Urinary bladder (tissue), 4 donors: ENCODE results near the gene TSPEAR. TPM values are rescaled to one million over a fixed set of nuclear protein-coding genes. Genes with fewer than 3 reads are reported as not detected.

ENCODE experiments used
- DNase-seq: peaks from one replicate; pipeline ENCODE4 v3.0.0-alpha.2; 2015; ENCODE audit errors: extremely low spot score
- H3K27ac ChIP-seq: one replicate; pipeline ENCODE4 v1.5.1; 2013; ENCODE audit warnings: low read depth, mild to moderate bottlenecking, moderate library complexity
- H3K36me3 ChIP-seq: one replicate; pipeline ENCODE4 v1.6.1; 2013; ENCODE audit warnings: mild to moderate bottlenecking, moderate library complexity; ENCODE audit not compliant: insufficient read depth
- H3K4me1 ChIP-seq: one replicate; pipeline ENCODE4 v1.6.1; 2013; ENCODE audit warnings: mild to moderate bottlenecking, moderate library complexity; ENCODE audit not compliant: insufficient read depth
- H3K4me3 ChIP-seq: one replicate; pipeline ENCODE4 v1.5.1; 2013; ENCODE audit warnings: low read depth, low read length
- WGBS: extraction: QIAGEN DNeasy Blood & Tissue Kit; methylation state at CpG from one replicate; pipeline ENCODE4 v1.1.7; 2013; 5-methylcytosine and 5-hydroxymethylcytosine counted together
- polyA plus RNA-seq: library from polyadenylated mRNA; stranded (reverse); fragments of 200-250 nt; gene quantifications from one replicate; pipeline ENCODE4 v1.2.3, GENCODE V29; 2013
- total RNA-seq: library from RNA; depleted of rRNA; stranded (reverse); fragments of >200 nt; gene quantifications from one replicate; pipeline ENCODE4 v1.2.3, GENCODE V29; 2014
- donor health status: healthy with polysubstance abuse.
- donor health status: healthy.

Gene TSPEAR
- total and polyA plus RNA-seq, 2 donors, result 0.03 to 0.21 TPM

DNA sequence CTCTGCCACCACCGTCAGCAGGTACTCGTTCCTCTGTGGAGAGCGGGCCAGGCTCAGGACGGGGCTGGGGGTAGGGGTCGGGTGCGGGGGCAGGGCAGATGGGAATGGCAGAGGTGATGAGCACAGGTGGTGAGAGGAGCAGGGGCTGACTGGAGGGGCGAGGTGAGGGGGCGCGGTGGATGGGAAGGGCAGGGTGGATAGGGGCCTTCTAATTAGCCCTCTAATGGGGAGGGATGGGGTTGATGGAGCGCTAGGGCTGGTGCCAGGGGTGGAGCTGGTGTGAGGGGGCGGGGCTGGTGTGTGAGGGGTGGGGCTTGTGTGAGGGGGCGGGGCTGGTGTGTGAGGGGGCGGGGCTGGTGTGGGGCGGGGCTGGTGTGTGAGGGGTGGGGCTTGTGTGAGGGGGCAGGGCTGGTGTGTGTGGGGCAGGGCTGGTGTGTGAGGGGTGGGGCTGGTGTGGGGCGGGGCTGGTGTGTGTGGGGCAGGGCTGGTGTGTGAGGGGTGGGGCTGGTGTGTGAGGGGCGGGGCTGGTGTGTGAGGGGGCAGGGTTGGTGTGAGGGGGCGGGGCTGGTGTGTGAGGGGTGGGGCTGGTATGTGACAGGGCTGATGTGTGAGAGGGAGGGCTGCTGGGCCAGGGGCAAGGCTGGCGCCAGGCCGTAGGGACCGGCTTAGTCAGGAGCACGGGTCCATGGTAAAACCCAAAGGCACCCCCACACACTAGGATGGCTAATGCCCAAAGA is 177.3 kb downstream of the TSPEAR start:
- H3K36me3 ChIP-seq, result no peaks in the 10 kb centered on the region
- H3K4me1 ChIP-seq, result no peaks in the 10 kb centered on the region
- 86% methylated on average over 21 of the region's 21 CpGs for WGBS
- DNase-seq, result no peak
- no peak overlapping the region for H3K4me3 ChIP-seq
- H3K27ac ChIP-seq, result no peak overlapping the region

DNA sequence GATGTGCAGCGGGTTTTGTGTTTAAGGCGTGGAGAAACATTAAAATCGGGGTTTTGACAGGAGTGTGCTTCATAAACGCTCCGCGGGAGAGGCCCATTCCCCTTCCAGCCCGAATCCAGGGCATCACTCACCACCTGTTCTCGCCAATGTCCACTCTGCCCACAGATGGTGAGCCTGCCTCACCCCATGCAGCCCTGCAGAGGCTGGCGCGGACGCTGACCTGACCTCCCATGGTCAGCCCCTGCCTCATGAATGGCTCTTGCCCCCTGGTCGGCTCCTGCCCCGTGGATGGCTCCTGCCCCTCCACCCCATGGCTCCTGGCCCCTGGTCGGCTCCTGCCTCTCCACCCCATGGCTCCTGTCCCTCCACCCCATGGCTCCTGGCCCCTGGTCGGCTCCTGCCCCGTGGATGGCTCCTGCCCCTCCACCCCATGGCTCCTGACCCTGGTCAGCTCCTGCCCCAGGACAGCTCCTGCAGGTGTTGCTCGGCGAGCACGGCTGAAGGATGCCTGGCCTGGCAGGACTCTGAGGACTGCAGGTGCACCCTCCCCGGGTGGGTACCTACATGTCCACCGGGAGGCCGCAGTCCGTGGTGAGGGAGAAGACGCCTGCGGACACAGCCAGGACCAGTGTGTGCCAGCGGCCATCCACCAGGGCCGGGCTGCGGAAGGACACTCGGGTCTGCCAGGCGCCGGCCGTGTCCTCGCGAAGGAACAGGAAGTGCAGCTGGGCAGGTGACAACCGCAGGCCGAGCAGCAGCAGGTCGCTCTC is 178.1 kb downstream of the TSPEAR start:
- Histone ChIP-seq H3K27ac (no peak overlapping the region), H3K4me3 (no peak overlapping the region), H3K4me1 (no peaks in the 10 kb centered on the region), H3K36me3 (no peaks in the 10 kb centered on the region)
- 89% methylated on average over 37 of the region's 37 CpGs for whole genome bisulfite sequencing
- no peak for DNase-seq

DNA sequence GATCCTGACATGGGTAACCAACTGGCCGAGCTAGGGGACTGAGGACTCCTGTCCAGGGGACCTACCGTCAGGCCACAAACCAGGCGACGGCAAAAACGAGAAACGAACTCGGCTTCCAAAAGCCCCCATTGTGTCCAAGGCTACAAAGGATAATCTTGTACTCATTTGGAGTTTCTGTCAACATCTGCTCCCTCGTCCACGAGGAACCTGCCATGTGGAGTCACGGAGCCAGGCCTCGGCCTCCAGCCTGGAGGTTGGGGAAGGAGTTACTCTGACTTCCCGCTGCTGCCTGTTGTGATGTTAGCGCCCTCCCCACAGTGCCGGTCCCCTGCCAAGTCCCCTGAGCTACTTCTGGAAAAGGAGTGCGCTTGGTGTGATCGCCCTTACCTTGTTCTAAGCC is 178.7 kb downstream of the TSPEAR start:
- WGBS, result 86% methylated on average over 16 of the region's 16 CpGs
- DNase-seq, result no peak

DNA sequence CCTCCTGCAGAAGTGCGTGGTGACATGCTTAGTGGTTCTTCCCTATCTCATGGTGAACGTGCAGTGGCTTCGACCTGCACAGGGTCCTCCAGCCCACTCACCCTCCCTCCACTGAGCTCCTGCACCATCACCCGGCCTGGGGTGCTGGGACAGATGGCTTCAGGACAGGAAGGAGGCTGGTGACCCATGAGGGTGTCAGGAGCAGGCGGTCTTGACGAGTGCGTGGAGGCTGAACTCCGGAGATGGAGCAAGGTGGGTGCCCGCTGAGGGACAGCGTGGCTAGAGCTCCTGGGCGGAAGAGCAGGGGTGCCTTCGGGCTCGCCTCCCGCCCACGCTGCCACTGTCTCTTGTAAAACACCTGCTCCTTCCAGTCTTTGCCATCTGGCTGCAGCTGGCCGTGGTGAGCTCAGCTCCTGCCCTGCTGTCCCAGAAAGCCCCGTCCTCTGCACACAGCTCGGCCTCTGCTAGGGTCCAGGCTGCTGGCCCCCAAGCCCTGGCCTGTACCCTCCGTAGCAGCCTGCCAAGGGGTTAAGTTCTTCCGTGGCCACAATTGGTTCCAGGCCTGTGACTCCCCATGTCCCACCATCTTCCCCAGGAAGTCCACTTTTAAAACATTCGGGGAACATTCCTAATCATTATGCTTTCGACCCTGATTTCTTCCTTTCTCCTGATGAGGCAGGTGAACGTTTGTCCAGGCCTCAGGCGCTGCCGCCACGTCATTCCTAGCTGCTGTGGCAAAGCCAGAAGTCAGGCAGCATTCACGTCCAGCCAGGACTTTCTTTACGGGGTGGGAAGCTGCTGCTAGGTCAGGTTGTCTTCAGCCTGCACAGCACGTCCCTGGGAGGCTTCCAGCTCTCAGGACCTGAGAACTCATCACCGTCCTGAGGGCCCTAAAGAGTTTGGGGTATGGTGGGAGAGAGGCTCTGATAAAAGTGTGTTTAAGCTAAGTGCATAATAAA is 179.5 kb downstream of the TSPEAR start:
- H3K4me1 ChIP-seq, result no peaks in the 10 kb centered on the region
- no peak overlapping the region for H3K4me3 ChIP-seq
- no peak for DNase-seq
- WGBS, result 72% methylated on average over 30 of the region's 30 CpGs
- no peaks in the 10 kb centered on the region for H3K36me3 ChIP-seq
- no peak overlapping the region for H3K27ac ChIP-seq

More for the DNA sequence above, 178.7 kb downstream of the TSPEAR start:
- no peaks in the 10 kb centered on the region for H3K36me3 ChIP-seq
- no peaks in the 10 kb centered on the region for H3K4me1 ChIP-seq
- H3K27ac ChIP-seq, result no peak overlapping the region
- no peak overlapping the region for H3K4me3 ChIP-seq

DNA sequence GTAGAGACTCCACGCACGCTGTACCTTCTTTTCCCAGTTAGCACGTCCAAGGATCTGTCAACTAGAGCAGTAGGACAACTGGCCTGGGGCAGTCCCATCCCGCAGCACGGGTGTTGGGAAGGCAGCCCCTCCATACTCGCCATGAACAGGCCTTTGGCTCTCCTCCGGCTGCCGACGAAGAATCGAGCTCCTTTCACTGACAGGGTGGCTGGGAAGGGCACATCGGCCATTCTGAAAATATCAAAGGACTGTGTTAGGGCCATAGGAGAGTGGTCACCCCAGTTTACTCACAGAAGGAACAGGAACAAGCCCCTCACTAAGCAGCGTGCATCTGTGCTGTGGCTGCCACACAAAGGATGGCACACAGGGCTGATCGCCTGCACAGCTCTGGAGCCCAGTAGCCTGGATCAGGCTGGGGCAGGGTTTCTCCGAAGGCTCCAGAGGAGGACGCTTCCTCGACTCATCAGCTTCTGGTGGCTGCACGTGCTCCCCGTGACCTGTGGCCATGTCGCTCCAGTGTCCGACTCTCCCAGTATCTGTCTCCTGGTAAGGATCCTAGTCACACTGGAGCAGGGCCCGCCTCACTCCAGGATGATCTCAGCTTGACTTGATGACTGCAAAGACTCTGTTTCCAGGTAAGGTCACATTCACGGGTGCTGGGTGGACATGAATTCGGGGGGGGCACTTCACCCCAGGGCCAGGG is 180.3 kb downstream of the TSPEAR start:
- 88% methylated on average over 23 of the region's 23 CpGs for WGBS
- H3K4me1 ChIP-seq, result no peaks in the 10 kb centered on the region
- H3K36me3 ChIP-seq, result no peaks in the 10 kb centered on the region
- no peak overlapping the region for H3K4me3 ChIP-seq
- H3K27ac ChIP-seq, result no peak overlapping the region
- no peak for DNase-seq

DNA sequence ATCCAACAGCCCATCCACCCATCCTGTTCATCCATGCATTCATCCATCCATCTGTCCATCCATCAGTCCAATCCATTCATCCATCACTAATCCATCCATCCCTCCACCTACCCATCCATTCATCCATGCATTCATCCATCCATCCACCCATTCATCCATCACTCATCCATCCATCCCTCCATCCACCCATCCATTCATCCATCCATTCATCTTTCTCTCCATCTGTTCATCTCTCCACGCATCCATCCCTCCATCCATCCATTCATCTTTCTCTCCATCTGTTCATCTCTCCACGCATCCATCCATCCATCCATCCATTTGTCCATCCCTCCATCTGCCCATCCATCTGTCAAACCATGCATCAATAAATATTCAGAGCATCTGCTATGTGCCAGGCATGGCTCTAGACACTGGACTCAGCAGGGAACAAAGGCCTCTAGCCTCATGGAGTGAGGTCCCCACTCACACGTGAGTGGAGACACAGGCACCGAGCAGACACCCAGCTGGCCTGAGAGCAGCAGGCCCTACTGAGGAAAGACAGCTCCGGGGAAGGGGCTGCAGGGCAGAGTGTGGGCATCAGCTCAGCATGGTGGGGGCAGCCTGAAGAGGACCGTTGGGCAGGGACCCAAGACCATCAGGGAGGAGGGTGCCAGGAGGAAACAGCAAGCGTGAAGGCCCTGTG is 181.0 kb downstream of the TSPEAR start:
- no peaks in the 10 kb centered on the region for H3K4me1 ChIP-seq
- DNase-seq, result no peak
- H3K4me3 ChIP-seq, result no peak overlapping the region
- no peaks in the 10 kb centered on the region for H3K36me3 ChIP-seq
- whole genome bisulfite sequencing, result 87% methylated on average over 7 of the region's 7 CpGs
- H3K27ac ChIP-seq, result no peak overlapping the region

DNA sequence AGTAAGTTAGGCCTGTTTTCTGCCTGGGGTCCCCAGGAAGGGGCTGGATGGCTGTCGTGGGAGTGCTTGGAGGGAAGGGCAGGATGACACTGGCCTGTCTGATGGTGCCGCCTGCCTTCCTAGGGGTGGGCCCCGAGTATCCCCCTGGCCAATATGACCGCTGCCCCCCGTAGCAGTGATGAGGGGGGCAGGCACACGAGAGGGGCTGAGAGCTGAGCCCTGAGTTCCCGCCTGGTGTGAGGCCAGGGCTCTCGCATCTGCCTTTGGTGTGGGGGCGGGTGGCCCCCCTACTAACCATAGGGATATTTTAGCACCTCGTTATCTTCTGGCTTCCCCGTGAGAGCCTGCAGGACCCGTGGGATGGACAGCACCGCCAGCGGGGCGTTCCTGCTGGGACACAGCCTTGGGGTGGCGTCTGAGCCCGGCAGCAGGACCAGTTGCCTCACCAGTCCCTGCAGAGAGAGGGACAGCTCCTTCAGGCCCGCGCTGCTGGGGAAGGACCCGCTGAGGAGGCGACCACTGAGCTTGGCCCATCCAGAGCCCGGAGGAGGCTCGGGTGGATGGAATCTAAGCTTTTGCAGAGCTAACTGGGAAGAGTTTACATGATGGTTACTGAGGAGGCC is 181.8 kb downstream of the TSPEAR start:
- Histone ChIP-seq H3K27ac (no peak overlapping the region), H3K4me3 (no peak overlapping the region), H3K36me3 (no peaks in the 10 kb centered on the region), H3K4me1 (no peaks in the 10 kb centered on the region)
- WGBS, result 75% methylated on average over 23 of the region's 23 CpGs
- DNase-seq, result no peak

DNA sequence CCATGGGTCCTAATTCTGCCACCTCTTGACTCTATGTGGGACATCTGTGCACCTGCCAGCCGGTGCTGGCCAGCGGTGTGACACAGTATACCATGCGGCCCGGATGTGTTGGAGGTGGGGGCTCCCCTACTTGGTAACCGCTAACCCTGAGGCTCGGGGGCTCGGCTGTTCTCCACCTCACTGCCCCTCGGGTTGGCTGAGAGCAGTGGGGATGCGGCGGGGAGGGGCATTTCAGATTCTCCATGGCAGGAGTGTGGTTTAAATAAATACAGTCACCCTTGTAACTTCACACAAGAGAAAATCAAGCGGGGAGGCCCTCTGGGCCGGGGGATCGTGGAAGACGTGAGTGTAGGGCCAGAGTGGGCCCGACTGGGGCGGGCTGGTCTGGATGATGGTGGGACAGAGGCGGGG is 182.4 kb downstream of the TSPEAR start:
- 89% methylated on average over 17 of the region's 17 CpGs for WGBS
- Histone ChIP-seq H3K4me3 (no peak overlapping the region), H3K36me3 (no peaks in the 10 kb centered on the region), H3K4me1 (no peaks in the 10 kb centered on the region), H3K27ac (no peak overlapping the region)
- DNase-seq, result no peak

DNA sequence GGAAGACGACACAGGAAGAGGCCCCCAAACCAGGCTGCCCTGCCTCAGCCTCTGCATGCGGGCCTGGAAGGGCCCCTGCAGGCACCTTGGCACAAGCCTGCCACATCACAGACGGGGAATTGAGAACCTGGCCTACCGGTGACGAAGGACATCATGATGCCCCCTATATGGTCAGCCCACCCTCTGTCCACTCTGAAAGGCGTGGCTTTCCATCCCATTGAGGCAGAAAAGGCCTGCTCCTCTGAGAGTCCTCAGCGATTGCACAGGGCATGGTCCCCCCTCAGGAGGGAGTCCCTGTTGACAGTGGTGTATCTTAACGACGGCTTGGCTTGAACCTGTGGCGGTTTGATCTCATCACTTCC is 182.8 kb downstream of the TSPEAR start:
- no peaks in the 10 kb centered on the region for H3K4me1 ChIP-seq
- 86% methylated on average over 10 of the region's 10 CpGs for WGBS
- no peaks in the 10 kb centered on the region for H3K36me3 ChIP-seq
- no peak for DNase-seq
- H3K4me3 ChIP-seq, result no peak overlapping the region
- H3K27ac ChIP-seq, result no peak overlapping the region

DNA sequence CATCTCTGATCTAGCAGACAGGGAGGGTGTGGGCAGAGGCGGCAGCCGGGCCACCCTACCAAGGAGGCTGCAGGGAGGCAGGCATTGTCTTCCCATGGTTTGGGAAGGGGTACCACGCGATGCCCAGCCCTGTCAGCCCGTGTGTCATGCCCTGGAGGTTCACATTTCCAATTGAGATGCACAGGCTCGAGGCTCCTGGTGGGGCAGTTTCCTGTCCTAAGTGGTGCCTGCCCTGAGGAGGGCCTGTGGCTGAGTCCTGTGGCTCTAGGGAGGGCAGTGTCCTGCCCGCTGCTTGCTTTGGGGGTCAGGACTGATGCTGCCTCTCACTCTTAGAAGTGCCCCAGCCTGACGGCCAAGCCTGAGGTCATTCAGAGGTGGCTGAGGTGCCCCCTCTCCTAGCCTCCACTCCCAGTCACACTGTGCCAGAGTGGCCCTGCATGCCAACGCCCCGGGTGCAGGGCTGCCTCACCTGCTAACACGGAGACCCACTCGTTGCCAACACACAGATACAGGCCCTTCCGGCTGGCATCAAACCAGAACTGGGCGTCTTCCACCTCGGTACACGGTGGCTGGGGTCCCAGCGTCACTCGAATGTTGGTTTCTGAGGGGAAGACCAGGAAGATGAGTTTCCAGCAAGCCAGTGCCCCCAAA is 183.3 kb downstream of the TSPEAR start:
- H3K4me3 ChIP-seq, result no peak overlapping the region
- WGBS, result 83% methylated on average over 18 of the region's 18 CpGs
- DNase-seq, result no peak
- no peak overlapping the region for H3K27ac ChIP-seq
- no peaks in the 10 kb centered on the region for H3K4me1 ChIP-seq
- H3K36me3 ChIP-seq, result no peaks in the 10 kb centered on the region

DNA sequence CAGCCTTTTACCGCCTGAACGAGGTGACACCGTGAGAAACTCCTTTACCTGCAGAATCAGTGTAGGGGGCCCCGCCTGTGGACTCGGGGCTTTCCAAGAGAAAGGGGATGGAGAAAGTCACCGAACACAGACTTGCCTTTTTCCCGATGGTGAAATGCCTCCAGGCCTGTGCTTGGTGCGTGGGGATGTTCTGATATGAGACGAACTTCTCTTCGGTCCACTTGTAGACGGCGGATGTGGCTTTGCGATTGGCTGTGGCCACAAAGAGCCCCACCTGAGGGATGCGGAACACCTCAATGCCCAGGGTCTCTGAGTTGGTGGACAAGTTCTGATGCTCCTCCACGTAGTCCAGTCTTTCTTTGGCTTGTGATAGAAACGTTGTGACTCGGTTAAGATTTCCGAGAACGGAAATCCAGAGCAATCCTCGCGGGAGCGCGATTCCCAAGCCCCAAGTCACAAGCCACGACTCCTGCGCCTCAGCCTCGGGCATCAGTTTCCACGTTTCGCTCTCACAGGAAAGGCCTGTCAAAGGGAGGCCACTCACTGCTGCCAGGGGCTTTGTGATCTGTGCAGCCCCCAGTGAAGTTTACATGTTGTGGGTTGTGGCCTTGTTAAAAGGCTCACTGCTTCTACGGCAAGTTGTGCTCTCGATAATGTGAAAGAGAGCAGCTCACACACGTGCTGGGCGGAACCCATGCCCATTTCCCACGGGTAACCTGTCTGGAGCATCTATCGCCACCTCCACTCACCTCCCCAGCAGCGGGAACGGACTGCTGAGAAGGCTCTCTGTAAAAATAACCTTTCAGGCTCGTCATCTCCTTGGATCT is 184.0 kb downstream of the TSPEAR start:
- Histone ChIP-seq H3K4me1 (no peaks in the 10 kb centered on the region), H3K27ac (no peak overlapping the region), H3K36me3 (no peaks in the 10 kb centered on the region), H3K4me3 (no peak overlapping the region)
- 88% methylated on average over 37 of the region's 37 CpGs for WGBS
- no peak for DNase-seq
